Activated CD8-positive, alpha-beta memory T cell treated with anti-CD3 and anti-CD28 coated beads, Interleukin-2, amount 10 ng/mL, durations not matched to agents 7 days and 5 days (primary cell): ENCODE results near the gene C8B. TPM values are rescaled to one million over a fixed set of nuclear protein-coding genes. Genes with fewer than 3 reads are reported as not detected.

Experiments used
- ATAC-seq: fragments of 150-1000 bp; cut with Tn5 transposase; one replicate; pipeline ENCODE4 v1.10.0; 2021; ENCODE audit warnings: moderate library complexity
- CTCF ChIA-PET: fragments of 350-600 bp; sonication (Branson Sonifier 250); formaldehyde crosslinking; loops from one replicate; lab custom pipeline; 2021; ENCODE audit warnings: antibody characterized with exemption; lab: Charles Lee
- DNase-seq: peaks from one replicate; pipeline ENCODE4 v3.0.0-alpha.2; 2020
- H3K27ac Mint-ChIP-seq: one replicate; pipeline ENCODE4 v1.8.0; 2021; ENCODE audit warnings: mild to moderate bottlenecking, mixed read lengths
- H3K27me3 Mint-ChIP-seq: one replicate; pipeline ENCODE4 v1.8.0; 2021; ENCODE audit warnings: mixed read lengths
- H3K36me3 Mint-ChIP-seq: one replicate; pipeline ENCODE4 v1.8.0; 2021; ENCODE audit warnings: mild to moderate bottlenecking, mixed read lengths
- H3K4me1 Mint-ChIP-seq: one replicate; pipeline ENCODE4 v1.8.0; 2021; ENCODE audit warnings: mixed read lengths
- H3K4me3 Mint-ChIP-seq: one replicate; pipeline ENCODE4 v1.8.0; 2021; ENCODE audit warnings: mild to moderate bottlenecking, moderate library complexity, mixed read lengths
- H3K9me3 Mint-ChIP-seq: one replicate; pipeline ENCODE4 v1.8.0; 2022; ENCODE audit warnings: low read depth, mixed read lengths
- total RNA-seq, 2 experiments: library from RNA; stranded (reverse); gene quantifications; one replicate each; pipeline ENCODE4 v1.2.3, GENCODE V29; 2021

The C8B gene
- total RNA-seq, 2 experiments from 2014 or later, result not detected

DNA sequence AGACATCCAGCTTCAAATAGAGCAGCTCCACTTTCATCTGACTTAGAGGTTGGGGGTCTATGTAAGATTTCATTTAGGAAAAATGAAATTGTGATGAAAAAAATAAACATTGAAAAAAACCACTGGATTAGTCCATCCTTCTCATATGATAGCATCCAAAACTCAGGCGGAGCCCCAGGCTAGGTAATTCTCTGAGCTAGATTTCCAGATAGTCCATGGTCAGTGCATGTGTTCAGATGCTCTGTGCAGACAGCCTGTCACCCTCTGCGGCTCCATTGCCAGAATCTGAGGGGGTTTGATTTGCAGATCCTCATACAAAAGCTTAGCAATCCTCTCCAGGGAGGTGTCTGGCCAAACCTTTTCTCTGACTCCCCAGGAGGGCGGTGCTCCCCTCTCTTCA, 49.2 kb downstream of the C8B start:
- no peaks in the 10 kb centered on the region for H3K9me3 Mint-ChIP-seq
- no peak overlapping the region for H3K4me3 Mint-ChIP-seq
- no peaks in the 10 kb centered on the region for H3K4me1 Mint-ChIP-seq
- no peak overlapping the region for H3K27ac Mint-ChIP-seq
- H3K27me3 Mint-ChIP-seq, result no peaks in the 10 kb centered on the region
- CTCF ChIA-PET, result no interaction called here
- no peaks in the 10 kb centered on the region for H3K36me3 Mint-ChIP-seq
- DNase-seq (no peak), ATAC-seq (no peak)

DNA sequence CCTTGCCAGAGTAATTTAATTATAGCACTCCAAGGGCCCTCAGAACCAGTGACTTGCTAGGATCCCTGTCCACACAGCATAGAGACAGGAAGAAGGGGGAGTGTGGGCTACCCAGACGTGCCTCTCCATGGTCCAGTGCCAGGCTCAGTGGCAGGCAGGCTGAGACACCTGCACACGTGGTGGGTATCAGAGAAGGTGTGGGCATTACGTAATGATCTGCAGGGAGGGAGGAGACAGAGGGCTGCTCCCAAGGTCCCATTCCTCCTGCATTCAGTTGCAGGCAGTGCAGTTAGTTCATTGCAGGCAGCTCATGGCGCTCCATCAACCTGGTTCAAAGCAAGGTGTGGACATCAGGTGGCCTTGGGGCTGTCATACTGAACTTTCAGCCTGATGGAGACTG, 49.9 kb downstream of the C8B start:
- DNase-seq (no peak), ATAC-seq (no peak)
- Mint-ChIP-seq H3K27me3 (no peaks in the 10 kb centered on the region), H3K27ac (no peak overlapping the region), H3K36me3 (no peaks in the 10 kb centered on the region), H3K9me3 (no peaks in the 10 kb centered on the region), H3K4me1 (no peaks in the 10 kb centered on the region), H3K4me3 (no peak overlapping the region)
- CTCF ChIA-PET, result no interaction called here

DNA sequence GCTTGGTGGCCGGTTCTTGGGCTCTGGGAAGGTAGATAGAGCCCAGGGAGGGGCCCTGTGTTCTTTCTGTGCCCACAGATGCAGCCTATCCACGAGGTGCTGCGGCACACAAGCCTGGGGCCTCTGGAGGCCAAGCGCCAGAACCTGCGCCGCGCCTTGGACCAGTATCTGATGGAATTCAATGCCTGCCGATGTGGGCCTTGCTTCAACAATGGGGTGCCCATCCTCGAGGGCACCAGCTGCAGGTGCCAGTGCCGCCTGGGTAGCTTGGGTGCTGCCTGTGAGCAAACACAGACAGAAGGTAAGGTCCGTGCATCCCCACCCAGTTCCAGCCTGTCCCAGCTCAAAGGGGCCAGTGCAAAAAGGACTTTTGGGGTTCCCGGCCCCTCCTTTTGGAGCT, 53.5 kb downstream of the C8B start:
- Mint-ChIP-seq H3K4me3 (no peak overlapping the region), H3K36me3 (no peaks in the 10 kb centered on the region), H3K4me1 (peaks cover 4% of the 10 kb centered on the region), H3K27me3 (no peaks in the 10 kb centered on the region), H3K27ac (no peak overlapping the region), H3K9me3 (no peaks in the 10 kb centered on the region)
- CTCF ChIA-PET, result no interaction called here
- no peak for ATAC-seq
- no peak for DNase-seq

DNA sequence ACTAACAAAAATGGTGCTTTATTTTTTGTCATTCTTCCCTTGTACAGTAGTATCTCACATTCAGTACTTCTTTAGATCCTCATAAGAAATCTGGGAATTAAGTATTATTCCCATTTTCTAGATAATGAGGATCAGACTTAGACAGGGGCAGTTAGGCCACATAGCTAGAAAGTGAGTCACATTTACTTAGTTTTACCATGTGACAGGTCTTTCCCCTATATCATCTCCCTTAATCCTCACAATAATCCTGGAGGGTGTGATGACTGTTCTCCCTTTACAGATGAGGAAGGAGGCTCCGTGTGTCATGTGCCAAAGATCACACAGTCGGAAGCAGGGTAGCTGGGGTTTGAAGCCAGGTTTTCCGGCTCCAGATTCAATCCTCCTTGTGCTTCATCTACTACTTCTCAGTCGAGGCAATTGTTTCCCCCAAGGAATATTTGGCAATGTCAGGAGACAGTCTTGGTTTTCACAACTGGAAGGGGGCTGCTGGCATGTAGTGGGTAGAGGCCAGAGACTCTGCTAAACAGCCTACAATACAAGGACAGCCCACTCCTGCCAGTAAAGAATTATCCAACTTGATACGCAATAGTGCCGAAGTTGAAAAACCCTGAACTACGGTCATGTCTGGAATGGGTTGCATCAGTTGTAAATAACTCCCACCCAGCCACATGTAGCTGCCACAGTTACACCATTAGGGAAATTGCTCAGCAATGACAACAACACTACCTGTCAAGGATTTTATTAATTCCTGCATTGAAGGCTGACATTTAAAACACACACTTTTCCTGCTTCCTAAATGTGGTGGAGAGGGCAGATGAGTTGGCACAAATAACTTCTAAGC, 54.5 kb downstream of the C8B start:
- no peak overlapping the region for H3K4me3 Mint-ChIP-seq
- CTCF ChIA-PET, result no interaction called here
- no peak for ATAC-seq

DNA sequence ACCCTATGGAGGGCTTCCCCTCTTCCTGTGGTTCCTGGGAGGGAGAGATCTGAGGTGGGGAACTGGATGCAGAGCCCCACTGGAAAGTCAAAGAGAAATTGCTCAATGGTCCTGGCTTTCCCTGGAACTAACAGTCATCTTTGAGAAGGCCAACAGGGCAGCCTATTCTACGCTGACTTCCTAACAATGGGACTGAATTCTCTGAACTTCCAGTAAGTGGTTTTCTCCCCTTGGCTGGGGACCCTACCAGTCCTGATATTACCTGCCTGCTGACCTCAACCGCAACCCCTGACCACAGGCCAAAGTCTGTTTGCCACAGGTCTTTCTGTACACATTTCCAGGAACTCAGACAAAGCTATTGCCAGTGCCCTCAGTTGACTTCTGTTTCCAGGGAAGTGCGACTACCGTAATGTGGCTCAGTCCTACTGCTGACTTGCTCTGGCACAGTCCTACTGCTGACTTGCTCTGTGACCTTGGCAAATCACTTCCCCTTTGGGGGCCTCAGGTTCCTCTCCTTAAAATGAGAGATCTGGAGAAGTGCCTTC, 55.3 kb downstream of the C8B start:
- CTCF ChIA-PET, result no interaction called here
- Mint-ChIP-seq H3K9me3 (no peaks in the 10 kb centered on the region), H3K27ac (no peak overlapping the region), H3K36me3 (no peaks in the 10 kb centered on the region), H3K4me3 (no peak overlapping the region), H3K4me1 (peaks cover 4% of the 10 kb centered on the region), H3K27me3 (no peaks in the 10 kb centered on the region)
- DNase-seq (no peak), ATAC-seq (no peak)

More for the DNA sequence above, 54.5 kb downstream of the C8B start:
- Mint-ChIP-seq H3K27ac (no peak overlapping the region), H3K9me3 (no peaks in the 10 kb centered on the region), H3K36me3 (no peaks in the 10 kb centered on the region), H3K4me1 (peaks cover 4% of the 10 kb centered on the region), H3K27me3 (no peaks in the 10 kb centered on the region)
- DNase-seq, result no peak

DNA sequence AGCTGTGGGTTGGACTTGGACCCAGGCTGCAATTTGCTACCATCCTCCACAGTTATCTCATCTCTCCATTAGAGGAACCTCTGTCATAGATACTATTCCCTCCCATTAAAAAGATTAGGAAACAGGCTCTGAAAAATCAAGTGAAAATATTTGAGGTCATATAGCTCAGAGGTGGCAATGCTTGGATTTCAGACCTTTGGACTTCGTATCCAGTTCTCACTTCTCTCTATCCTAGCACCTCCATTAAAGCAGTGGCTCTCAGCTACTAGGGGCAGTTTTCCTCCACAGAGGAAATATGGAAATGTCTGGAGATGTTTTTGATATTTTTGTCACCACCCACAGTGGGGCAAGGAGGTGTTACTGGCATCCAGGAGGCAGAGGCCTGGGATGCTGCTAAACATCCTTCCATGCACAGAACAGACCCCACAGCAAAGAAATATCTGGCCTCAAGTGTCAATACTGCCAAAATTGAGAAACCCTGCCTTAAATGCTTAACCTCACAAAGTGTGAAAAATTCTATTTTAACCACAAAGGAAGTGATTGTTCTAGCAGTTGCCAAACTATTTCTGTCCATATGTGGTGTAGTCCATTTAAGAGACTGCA, 57.1 kb downstream of the C8B start:
- CTCF ChIA-PET, result no interaction called here
- H3K4me1 Mint-ChIP-seq, result peaks cover 4% of the 10 kb centered on the region
- H3K27me3 Mint-ChIP-seq, result no peaks in the 10 kb centered on the region
- no peak for ATAC-seq
- no peak for DNase-seq
- H3K9me3 Mint-ChIP-seq, result no peaks in the 10 kb centered on the region
- no peak overlapping the region for H3K4me3 Mint-ChIP-seq
- no peaks in the 10 kb centered on the region for H3K36me3 Mint-ChIP-seq
- no peak overlapping the region for H3K27ac Mint-ChIP-seq

DNA sequence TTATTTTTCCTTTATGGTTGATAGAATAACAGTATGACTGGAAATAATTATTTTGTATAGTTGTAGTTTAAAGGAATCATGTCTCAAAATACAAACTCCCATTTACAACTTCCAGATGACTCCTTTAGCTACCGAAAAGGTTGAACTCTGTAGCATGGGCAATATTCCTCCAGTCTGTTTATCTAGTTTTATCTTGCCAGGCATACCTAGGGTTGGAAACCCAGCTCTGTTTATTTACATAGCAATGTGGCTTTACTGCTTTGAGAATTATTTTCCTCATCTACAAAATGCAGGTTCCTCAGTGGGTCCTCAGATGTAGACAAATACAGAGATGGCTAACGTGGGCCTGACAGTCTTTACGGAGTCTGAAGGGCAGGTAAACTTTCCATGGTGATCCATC, 60.1 kb downstream of the C8B start:
- Mint-ChIP-seq H3K36me3 (no peaks in the 10 kb centered on the region), H3K4me1 (peaks cover 2% of the 10 kb centered on the region), H3K9me3 (no peaks in the 10 kb centered on the region), H3K4me3 (no peak overlapping the region), H3K27me3 (no peaks in the 10 kb centered on the region), H3K27ac (no peak overlapping the region)
- DNase-seq, result no peak
- CTCF ChIA-PET, result no interaction called here
- ATAC-seq, result no peak

DNA sequence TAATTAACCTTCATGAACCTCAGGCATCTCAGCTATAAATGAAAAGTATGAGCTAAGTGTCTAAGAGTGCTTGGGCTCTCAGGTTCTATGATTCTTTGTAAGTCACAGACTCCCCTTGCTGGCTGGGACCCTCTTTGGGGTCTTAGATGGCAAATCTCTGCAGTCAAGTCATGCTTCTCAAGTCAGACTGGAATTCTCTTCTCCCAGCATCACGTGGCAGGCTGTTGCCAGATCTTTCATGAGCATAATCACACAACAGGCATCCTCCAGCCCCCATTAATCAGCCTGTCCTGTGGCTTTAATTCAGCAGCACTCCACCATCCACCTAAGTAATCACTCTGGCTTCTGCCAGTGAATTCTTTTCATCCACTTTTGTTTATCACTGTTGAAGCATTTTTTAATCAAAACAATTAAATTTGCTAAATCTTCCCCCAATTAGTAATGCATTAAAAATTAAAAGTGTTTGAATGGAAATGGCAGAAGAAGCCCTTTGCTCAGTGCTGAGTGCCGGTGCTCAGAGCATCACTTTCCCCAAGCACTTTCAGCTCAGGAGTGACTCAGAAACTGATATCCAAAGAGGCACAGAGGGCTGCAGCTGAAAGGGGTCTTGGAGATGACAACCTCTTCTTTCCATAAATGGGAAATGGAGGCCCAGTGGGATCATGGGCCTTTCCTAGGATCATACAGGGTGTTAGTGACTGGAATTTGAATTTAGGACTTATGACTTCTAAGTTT, 61.0 kb downstream of the C8B start:
- CTCF ChIA-PET, result no interaction called here
- Mint-ChIP-seq H3K27me3 (no peaks in the 10 kb centered on the region), H3K4me3 (no peak overlapping the region), H3K36me3 (no peaks in the 10 kb centered on the region), H3K4me1 (no peaks in the 10 kb centered on the region), H3K27ac (no peak overlapping the region), H3K9me3 (no peaks in the 10 kb centered on the region)
- DNase-seq, result no peak
- no peak for ATAC-seq

DNA sequence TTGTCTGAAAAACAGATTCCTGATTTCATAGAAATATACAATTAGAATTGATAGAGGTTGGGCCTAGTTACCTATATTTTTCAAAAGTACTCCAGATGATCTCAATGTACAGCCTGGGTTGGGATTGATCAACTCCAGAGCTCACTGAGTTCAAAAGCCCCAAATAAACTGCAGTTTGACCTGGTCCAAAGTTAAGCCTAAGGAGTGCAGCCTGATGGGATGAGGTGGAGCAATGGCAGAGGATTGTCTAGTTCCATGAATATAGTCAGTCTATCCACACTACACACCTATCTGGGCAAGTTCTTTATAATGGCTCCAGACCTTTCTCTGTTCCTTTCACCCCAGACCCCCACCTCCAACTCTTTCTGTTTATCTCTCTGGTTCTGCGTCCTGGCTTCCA, 62.0 kb downstream of the C8B start:
- H3K27me3 Mint-ChIP-seq, result no peaks in the 10 kb centered on the region
- no peak overlapping the region for H3K27ac Mint-ChIP-seq
- no peak overlapping the region for H3K4me3 Mint-ChIP-seq
- no peak for DNase-seq
- no peaks in the 10 kb centered on the region for H3K9me3 Mint-ChIP-seq
- CTCF ChIA-PET, result no interaction called here
- H3K4me1 Mint-ChIP-seq, result no peaks in the 10 kb centered on the region
- ATAC-seq, result no peak
- no peaks in the 10 kb centered on the region for H3K36me3 Mint-ChIP-seq

DNA sequence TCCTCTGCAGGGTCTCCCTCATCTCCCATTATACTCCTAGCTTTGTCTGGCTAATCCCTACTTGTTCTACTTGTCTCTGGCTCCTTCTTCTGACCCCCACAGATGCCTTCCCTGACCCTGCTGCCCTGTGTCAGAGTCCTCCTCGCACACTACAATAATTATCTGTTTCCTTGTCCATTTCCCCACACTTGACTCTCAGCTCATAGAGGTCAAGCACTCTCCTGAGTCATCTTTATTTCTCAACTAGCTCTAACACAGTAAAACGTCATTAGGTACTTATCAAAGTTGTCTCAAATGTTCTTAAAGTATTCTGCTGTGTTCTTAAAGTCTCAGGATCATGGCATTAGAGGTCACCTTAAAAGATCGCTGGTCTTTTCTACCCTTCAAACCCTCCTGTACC, 64.1 kb downstream of the C8B start:
- no peak for ATAC-seq
- Mint-ChIP-seq H3K36me3 (no peaks in the 10 kb centered on the region), H3K27ac (no peak overlapping the region), H3K4me3 (no peak overlapping the region), H3K27me3 (no peaks in the 10 kb centered on the region), H3K4me1 (no peaks in the 10 kb centered on the region), H3K9me3 (no peaks in the 10 kb centered on the region)
- no peak for DNase-seq
- CTCF ChIA-PET, result no interaction called here

DNA sequence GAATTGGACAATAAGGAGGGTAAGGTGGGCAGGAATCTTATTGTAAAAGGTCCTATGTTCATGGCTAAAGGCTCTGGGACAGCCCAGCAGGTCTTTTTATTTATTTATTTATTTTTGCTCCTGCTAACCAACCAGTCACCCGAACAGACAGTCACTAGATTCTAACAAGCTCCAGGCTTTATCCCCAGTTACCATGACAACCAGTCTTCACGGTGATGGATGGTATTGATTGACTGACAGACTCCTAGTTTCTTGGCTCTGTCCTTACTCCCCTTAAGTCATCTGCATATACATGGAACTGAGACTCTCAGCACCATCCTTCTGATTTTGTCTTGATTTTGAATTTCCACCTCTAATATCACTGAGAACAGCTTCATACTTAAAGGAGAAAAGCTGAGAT, 66.9 kb downstream of the C8B start:
- no peaks in the 10 kb centered on the region for H3K36me3 Mint-ChIP-seq
- H3K4me1 Mint-ChIP-seq, result no peaks in the 10 kb centered on the region
- H3K27me3 Mint-ChIP-seq, result no peaks in the 10 kb centered on the region
- ATAC-seq (no peak), DNase-seq (no peak)
- no peak overlapping the region for H3K27ac Mint-ChIP-seq
- CTCF ChIA-PET, result no interaction called here
- no peaks in the 10 kb centered on the region for H3K9me3 Mint-ChIP-seq
- no peak overlapping the region for H3K4me3 Mint-ChIP-seq

DNA sequence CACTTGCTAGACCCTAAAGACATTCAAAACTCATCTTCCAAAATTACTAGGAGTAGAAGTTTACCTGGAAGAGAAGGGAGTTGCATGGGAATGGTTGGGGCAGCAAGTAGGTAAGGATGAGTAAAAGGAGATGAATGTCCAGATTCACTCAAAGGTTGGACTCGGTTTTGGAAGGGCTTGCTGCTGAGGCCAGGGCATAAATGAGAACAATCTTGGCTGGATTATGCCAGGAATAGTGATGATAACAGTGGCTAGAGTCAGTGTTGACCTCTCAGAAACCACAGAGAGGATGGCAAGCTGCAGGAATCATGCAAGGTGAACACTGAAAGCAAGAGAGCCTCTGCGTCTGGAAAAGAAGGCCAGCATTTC, 67.8 kb downstream of the C8B start:
- no peak for DNase-seq
- Mint-ChIP-seq H3K36me3 (no peaks in the 10 kb centered on the region), H3K9me3 (no peaks in the 10 kb centered on the region), H3K4me3 (no peak overlapping the region), H3K4me1 (no peaks in the 10 kb centered on the region), H3K27ac (no peak overlapping the region), H3K27me3 (no peaks in the 10 kb centered on the region)
- CTCF ChIA-PET, result no interaction called here
- ATAC-seq, result no peak

DNA sequence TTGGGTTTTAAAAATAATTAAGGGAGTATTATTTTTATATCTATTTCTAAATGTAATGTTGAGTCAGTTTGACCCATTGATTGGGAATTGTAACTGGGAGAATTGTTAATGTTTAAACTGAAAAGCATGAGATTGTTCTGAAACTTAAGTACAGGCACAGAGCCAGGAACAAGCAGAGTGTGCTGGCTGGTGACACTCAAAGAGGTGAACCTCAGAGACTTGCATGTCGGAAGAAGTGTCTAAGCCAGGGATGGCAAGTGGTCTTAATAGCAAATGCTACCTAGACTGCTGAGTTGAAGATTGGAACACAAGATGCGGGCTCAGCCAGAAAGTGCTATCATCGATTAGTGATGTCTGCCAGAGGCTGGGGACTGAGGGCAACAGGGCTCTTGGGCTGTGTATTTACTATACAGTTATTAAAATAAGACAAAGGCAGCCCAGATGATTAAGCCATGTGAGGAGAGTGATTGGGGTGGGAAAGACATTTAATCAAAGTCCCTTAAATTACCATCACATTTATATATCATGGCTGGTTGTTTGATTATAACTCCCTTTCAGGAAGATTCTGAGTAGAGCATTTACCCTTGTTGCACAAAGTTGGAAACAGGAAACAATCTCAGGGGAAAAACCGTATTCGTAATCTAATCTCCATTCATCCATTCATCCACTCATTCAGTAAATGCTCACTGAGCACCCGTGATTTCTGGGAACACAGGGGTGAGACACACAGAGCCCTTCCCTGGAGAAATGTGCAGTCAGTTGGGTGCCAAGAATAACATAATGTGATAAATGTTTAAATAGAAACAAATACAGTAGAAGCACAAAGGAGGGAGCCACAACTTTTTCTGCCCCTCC, 68.4 kb downstream of the C8B start:
- H3K9me3 Mint-ChIP-seq, result no peaks in the 10 kb centered on the region
- H3K4me1 Mint-ChIP-seq, result no peaks in the 10 kb centered on the region
- no peak overlapping the region for H3K27ac Mint-ChIP-seq
- H3K27me3 Mint-ChIP-seq, result no peaks in the 10 kb centered on the region
- DNase-seq, result no peak
- no peak for ATAC-seq
- CTCF ChIA-PET, result no interaction called here
- no peaks in the 10 kb centered on the region for H3K36me3 Mint-ChIP-seq
- no peak overlapping the region for H3K4me3 Mint-ChIP-seq
